Activated CD8-positive, alpha-beta T cell treated with anti-CD3 and anti-CD28 coated beads for 36 hours (primary cell): Measurements from ENCODE around the gene MBOAT2. TPM values are rescaled to one million over a fixed set of nuclear protein-coding genes. Genes with fewer than 3 reads are reported as not detected.

ENCODE experiments used
- ATAC-seq: fragments of 200-7000 bp; cut with Tn5 transposase; one replicate; pipeline ENCODE4 v1.10.0; 2021; ENCODE audit warnings: mild to moderate bottlenecking, moderate library complexity
- CTCF ChIA-PET: fragments of 350-600 bp; sonication (Branson Sonifier 250); formaldehyde crosslinking; loops from one replicate; lab custom pipeline; 2021; ENCODE audit warnings: antibody characterized with exemption; lab: Charles Lee
- POLR2A ChIA-PET: fragments of 350-600 bp; sonication (Branson Sonifier 250); formaldehyde crosslinking; loops from one replicate; lab custom pipeline; 2021; ENCODE audit warnings: antibody characterized with exemption; lab: Charles Lee
- DNase-seq: peaks from one replicate; pipeline ENCODE4 v3.0.0-alpha.2; 2020
- H3K27ac Mint-ChIP-seq: one replicate; pipeline ENCODE4 v1.8.0; 2021; ENCODE audit warnings: mild to moderate bottlenecking, mixed read lengths
- H3K27me3 Mint-ChIP-seq: one replicate; pipeline ENCODE4 v1.8.0; 2021; ENCODE audit warnings: mixed read lengths
- H3K36me3 Mint-ChIP-seq: one replicate; pipeline ENCODE4 v1.8.0; 2021; ENCODE audit warnings: low read depth, mixed read lengths
- H3K4me1 Mint-ChIP-seq: one replicate; pipeline ENCODE4 v1.8.0; 2021; ENCODE audit warnings: low read depth, mixed read lengths
- H3K4me3 Mint-ChIP-seq: one replicate; pipeline ENCODE4 v1.8.0; 2021; ENCODE audit warnings: mild to moderate bottlenecking, moderate library complexity, mixed read lengths
- H3K9me3 Mint-ChIP-seq: one replicate; pipeline ENCODE4 v1.8.0; 2021; ENCODE audit warnings: mixed read lengths
- intact Hi-C: fragments of 100-400 bp; cut with micrococcal nuclease; formaldehyde crosslinking; loops from one replicate; pipeline ENCODE4 v1.10.0; 2022
- total RNA-seq, 2 experiments: library from RNA; stranded (reverse); gene quantifications; one replicate each; pipeline ENCODE4 v1.2.3, GENCODE V29; 2021
- TF ChIP-seq, protein P1 (sequence below): fragments of 200-600 bp; IDR thresholded peaks from one replicate; pipeline ENCODE4 v1.8.0; 2022; ENCODE audit warnings: antibody characterized with exemption, mild to moderate bottlenecking

Gene MBOAT2
- total RNA-seq, 2 experiments from 2014 or later, result 2.9 to 3.0 TPM

DNA sequence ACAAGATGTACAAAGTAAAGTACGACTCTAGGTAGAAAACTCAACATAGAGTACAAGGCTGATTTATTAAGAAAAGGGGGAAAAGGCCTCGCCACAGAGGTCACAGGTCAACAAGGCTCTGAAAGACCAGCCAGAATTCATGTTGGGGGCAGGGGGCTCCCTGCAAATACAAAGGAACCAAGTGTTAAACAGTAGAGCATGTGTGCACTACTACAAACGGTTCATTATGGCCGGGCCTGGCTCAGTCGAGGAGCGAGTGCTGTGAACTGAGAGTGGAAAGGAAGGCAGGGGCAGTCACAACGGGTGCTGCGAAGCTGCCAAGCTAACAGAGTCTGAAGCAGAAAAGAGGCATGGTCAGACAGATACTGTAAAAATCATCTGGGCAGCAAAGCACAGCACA, 77.1 kb downstream of the MBOAT2 start:
- DNase-seq (no peak), ATAC-seq (no peak)
- Mint-ChIP-seq H3K4me3 (no peak overlapping the region), H3K4me1 (no peaks in the 10 kb centered on the region), H3K36me3 (no peaks in the 10 kb centered on the region), H3K27me3 (peaks cover 1% of the 10 kb centered on the region), H3K27ac (no peak overlapping the region), H3K9me3 (no peaks in the 10 kb centered on the region)
- intact Hi-C loops, result no loop called here
- TF ChIP-seq, protein P1, sequence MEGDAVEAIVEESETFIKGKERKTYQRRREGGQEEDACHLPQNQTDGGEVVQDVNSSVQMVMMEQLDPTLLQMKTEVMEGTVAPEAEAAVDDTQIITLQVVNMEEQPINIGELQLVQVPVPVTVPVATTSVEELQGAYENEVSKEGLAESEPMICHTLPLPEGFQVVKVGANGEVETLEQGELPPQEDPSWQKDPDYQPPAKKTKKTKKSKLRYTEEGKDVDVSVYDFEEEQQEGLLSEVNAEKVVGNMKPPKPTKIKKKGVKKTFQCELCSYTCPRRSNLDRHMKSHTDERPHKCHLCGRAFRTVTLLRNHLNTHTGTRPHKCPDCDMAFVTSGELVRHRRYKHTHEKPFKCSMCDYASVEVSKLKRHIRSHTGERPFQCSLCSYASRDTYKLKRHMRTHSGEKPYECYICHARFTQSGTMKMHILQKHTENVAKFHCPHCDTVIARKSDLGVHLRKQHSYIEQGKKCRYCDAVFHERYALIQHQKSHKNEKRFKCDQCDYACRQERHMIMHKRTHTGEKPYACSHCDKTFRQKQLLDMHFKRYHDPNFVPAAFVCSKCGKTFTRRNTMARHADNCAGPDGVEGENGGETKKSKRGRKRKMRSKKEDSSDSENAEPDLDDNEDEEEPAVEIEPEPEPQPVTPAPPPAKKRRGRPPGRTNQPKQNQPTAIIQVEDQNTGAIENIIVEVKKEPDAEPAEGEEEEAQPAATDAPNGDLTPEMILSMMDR, result no peak
- ChIA-PET CTCF (no interaction called here), POLR2A (no interaction called here)

DNA sequence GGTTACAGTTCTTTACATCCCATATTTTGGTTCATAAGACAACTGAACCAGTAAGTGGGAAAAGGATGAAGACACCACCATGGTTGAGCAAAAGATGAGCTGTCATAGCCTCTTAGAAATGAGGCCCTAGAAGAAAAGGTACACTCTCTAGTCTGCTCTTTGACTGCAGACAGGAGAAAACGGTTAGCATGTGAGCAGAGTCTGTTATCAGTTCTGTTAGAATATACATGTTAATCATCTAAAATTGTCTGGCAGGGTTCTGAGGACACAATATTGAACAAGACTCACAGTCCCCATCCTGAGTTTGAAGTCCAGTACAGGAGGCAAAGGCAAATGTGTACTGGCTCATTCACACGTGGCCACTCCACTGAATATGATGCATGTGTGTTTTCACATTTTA, 78.1 kb downstream of the MBOAT2 start:
- TF ChIP-seq, protein P1, result no peak
- no peak for ATAC-seq
- H3K9me3 Mint-ChIP-seq, result no peaks in the 10 kb centered on the region
- POLR2A ChIA-PET, result no interaction called here
- intact Hi-C loops, result no loop called here
- DNase-seq, result no peak
- CTCF ChIA-PET, result no interaction called here
- no peaks in the 10 kb centered on the region for H3K36me3 Mint-ChIP-seq
- H3K4me3 Mint-ChIP-seq, result no peak overlapping the region
- no peaks in the 10 kb centered on the region for H3K4me1 Mint-ChIP-seq
- peaks cover 1% of the 10 kb centered on the region for H3K27me3 Mint-ChIP-seq
- H3K27ac Mint-ChIP-seq, result no peak overlapping the region

- no peak overlapping the region for H3K27ac Mint-ChIP-seq
- H3K4me3 Mint-ChIP-seq, result no peak overlapping the region
- TF ChIP-seq, protein P1, result no peak
- H3K36me3 Mint-ChIP-seq, result no peaks in the 10 kb centered on the region
- ATAC-seq, result no peak
- ChIA-PET CTCF (no interaction called here), POLR2A (no interaction called here)
- DNase-seq, result no peak
- H3K9me3 Mint-ChIP-seq, result no peaks in the 10 kb centered on the region
- no peaks in the 10 kb centered on the region for H3K4me1 Mint-ChIP-seq
- H3K27me3 Mint-ChIP-seq, result peaks cover 1% of the 10 kb centered on the region
- intact Hi-C loops, result no loop called here
These were observed 80.3 kb downstream of the MBOAT2 start for GRCh38 chr2:8923183-8923582.

DNA sequence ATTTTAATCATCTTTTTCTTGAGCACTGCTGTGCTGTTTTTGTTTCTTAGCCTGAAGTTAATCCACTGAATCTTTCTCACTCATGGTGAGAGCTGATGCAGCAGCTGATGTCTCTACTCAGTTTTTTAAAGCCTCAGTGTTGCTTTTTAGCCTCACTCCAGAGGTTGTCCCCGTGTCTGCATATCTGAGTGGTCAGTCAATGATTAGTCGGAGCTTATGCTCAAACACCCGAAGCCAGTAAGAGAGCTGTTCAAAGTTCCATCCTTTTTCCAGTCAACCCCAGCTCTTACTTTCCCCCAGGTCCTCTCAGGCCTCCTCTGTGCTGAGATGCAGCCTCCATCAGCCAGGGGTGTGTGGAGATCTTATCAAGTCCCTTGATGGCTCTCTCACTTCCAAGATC, 81.1 kb downstream of the MBOAT2 start:
- Mint-ChIP-seq H3K36me3 (no peaks in the 10 kb centered on the region), H3K4me3 (no peak overlapping the region), H3K4me1 (no peaks in the 10 kb centered on the region), H3K9me3 (no peaks in the 10 kb centered on the region), H3K27ac (no peak overlapping the region), H3K27me3 (no peaks in the 10 kb centered on the region)
- TF ChIP-seq, protein P1, result no peak
- POLR2A ChIA-PET, result no interaction called here
- DNase-seq, result no peak
- intact Hi-C loops, result no loop called here
- CTCF ChIA-PET, result no interaction called here
- ATAC-seq, result no peak

DNA sequence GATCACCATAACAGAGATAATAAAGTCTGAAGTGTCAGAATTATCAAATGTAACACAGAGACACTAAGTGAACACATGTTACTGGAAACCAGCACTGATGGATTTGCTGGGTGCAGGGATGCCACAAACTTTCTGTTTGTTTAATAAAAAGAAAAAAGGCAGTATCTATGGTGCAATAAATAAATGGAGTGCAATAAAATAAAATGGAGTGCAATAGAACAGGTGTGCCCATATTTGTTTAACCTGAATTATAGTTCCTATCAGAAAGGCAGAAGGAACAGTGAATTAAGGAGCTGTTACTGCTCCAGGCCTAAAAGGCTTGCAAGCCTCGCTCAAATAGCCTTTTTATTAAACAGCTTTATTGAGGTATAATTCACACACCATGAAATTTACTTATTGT, 85.1 kb downstream of the MBOAT2 start:
- DNase-seq, result no peak
- H3K36me3 Mint-ChIP-seq, result no peaks in the 10 kb centered on the region

More for the DNA sequence above, 85.1 kb downstream of the MBOAT2 start:
- ChIA-PET CTCF (no interaction called here), POLR2A (no interaction called here)
- ATAC-seq, result no peak
- no peaks in the 10 kb centered on the region for H3K4me1 Mint-ChIP-seq
- H3K9me3 Mint-ChIP-seq, result peaks cover 4% of the 10 kb centered on the region
- H3K27ac Mint-ChIP-seq, result no peak overlapping the region
- TF ChIP-seq, protein P1, result no peak
- intact Hi-C loops, result no loop called here
- no peak overlapping the region for H3K4me3 Mint-ChIP-seq
- H3K27me3 Mint-ChIP-seq, result no peaks in the 10 kb centered on the region
